MG63 (cell line): ENCODE measurements around the gene MZT1. TPM values are rescaled to one million over a fixed set of nuclear protein-coding genes. Genes with fewer than 3 reads are reported as not detected.

Experiments
- DNase-seq: peaks from one replicate; pipeline ENCODE4 v3.0.0-alpha.2; 2020
- H3K27me3 ChIP-seq: fragments of 250-450 bp; sonication (Bioruptor Pico); 2 replicates; pipeline ENCODE4 v1.5.1; 2020; ENCODE audit warnings: mild to moderate bottlenecking, moderate library complexity
- H3K36me3 ChIP-seq: fragments of 250-450 bp; sonication (Bioruptor Pico); 2 replicates; pipeline ENCODE4 v1.5.1; 2020; ENCODE audit warnings: mild to moderate bottlenecking, moderate library complexity
- H3K4me3 ChIP-seq: fragments of 250-450 bp; sonication (Bioruptor Pico); 2 replicates; pipeline ENCODE4 v1.5.1; 2020; ENCODE audit warnings: mild to moderate bottlenecking, moderate library complexity
- H3K9me3 ChIP-seq: fragments of 250-450 bp; sonication (Bioruptor Pico); 2 replicates; pipeline ENCODE4 v1.5.1; 2020; ENCODE audit warnings: mild to moderate bottlenecking, moderate library complexity
- total RNA-seq: library from RNA; depleted of rRNA; stranded (reverse); fragments of >200 nt; shearing (Covaris generic); gene quantifications from 2 replicates; pipeline ENCODE4 v1.2.3, GENCODE V29; 2014; ENCODE audit warnings: low replicate concordance; rRNA removed

The MZT1 gene
- total RNA-seq, 1 experiment from 2014 or later = 36.4 TPM

DNA sequence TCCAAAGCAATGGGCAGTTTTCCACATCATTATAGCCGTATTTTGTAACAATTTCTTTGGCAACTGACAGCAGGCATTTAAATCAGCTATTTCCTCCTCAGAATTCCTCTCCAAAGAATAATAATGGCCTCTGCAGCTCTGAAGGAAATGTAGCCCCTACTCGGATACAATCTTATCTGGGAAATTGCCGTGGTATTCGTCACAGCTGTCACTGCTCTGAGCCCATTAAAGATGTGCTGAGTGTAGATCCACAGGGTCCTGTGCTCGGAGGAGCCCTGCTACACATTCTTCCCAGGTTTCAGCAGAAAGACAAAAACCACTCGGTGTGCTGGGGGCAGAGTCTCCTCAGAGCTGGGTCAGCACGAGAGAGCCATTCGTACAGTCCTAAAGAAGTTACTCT is 33.1 kb downstream of the MZT1 start:
- Histone ChIP-seq H3K36me3 (no peaks in the 10 kb centered on the region), H3K9me3 (no peaks in the 10 kb centered on the region), H3K4me3 (no peak overlapping the region), H3K27me3 (peaks cover 2% of the 10 kb centered on the region; the same call in 1 of the 2 replicates)
- DNase-seq = no peak

DNA sequence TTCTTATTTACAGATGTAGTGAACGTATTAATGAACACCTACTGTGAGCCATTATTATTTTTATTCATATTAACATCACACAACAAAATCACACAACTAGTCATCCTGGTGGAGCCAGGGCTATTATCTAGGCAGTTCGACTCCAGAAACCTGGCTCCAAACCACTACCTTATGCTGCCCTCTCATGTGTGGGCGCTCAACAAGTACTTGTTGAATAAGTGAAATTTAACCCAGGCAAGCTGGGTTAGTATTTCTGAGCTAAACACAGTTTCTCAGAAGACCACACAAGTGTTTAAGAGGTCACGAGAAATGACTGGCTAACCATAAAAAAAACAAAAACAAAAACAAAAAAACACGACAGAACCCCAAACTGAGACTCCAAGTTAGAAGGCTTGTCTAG is 33.6 kb downstream of the MZT1 start:
- no peak overlapping the region for H3K4me3 ChIP-seq
- DNase-seq = no peak
- no peaks in the 10 kb centered on the region for H3K36me3 ChIP-seq
- H3K9me3 ChIP-seq = no peaks in the 10 kb centered on the region
- H3K27me3 ChIP-seq = peaks cover 2% of the 10 kb centered on the region; the same call in 1 of the 2 replicates

DNA sequence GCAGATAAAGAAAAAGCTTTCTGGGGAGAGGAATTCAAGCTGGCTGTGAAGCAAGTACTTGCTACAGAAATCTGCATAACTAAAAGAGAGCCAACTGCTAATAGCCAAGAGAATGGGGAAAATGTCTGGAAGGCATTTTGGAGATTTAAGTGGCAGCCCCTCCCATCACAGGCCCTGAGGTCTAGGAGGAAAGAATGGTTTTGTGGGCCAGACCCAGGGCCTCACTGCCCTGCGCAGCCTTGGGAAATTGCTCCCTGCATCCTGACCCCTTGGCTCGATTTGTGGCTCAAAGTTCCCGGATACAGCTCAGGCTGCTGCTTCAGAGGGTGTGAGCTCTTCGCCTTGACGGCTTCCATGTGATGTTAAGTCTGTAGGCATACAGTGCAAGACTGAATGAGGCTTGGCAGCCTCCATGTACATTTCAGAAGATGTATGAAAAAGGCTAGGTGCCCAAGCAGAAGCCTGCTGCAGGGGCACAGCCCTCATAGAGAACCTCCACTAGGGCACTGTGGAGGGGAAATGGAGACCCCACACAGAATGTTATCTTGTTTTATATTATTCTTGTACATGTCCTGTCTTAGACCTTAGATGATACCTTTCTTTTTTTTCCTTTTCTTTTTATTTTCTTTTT is 34.4 kb downstream of the MZT1 start:
- Histone ChIP-seq H3K27me3 (peaks cover 2% of the 10 kb centered on the region; the same call in 1 of the 2 replicates), H3K4me3 (no peak overlapping the region), H3K9me3 (no peaks in the 10 kb centered on the region), H3K36me3 (no peaks in the 10 kb centered on the region)
- no peak for DNase-seq

DNA sequence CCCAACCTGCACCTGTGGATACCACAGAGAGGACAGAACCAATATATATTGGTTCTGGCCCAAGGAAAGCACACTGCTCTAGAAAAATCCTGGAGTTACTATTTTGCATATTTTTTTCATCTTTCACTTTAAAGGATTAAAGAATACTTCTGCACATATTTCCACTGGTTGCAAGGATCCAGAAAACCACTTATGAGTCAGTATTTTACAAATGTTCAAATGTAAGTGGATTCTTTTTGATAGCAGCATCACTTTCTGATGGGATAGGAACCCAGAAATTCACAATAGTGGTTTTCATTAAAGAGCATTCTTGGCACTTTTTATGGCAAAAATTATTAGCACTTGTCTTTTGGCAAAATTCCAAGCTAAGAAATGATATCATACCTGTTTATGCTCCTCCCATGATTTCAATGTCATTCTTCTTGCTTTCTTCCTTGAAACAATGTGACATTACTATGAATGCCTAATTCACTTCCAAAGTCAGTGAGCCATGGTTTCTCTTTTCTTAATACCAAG is 38.2 kb downstream of the MZT1 start:
- no peak overlapping the region for H3K4me3 ChIP-seq
- no peaks in the 10 kb centered on the region for H3K27me3 ChIP-seq
- DNase-seq = no peak
- H3K9me3 ChIP-seq = no peaks in the 10 kb centered on the region
- no peaks in the 10 kb centered on the region for H3K36me3 ChIP-seq

GRCh38 chr13:72686766-72687165 is 40.7 kb downstream of the MZT1 start:
- DNase-seq = no peak
- no peaks in the 10 kb centered on the region for H3K27me3 ChIP-seq
- no peaks in the 10 kb centered on the region for H3K9me3 ChIP-seq
- H3K36me3 ChIP-seq = no peaks in the 10 kb centered on the region
- H3K4me3 ChIP-seq = no peak overlapping the region

GRCh38 chr13:72680353-72680752 is 47.1 kb downstream of the MZT1 start:
- no peaks in the 10 kb centered on the region for H3K36me3 ChIP-seq
- no peak overlapping the region for H3K4me3 ChIP-seq
- H3K27me3 ChIP-seq = no peaks in the 10 kb centered on the region

GRCh38 chr13:72678312-72678711 is 49.1 kb downstream of the MZT1 start:
- Histone ChIP-seq H3K4me3 (no peak overlapping the region), H3K36me3 (no peaks in the 10 kb centered on the region)
- no peak for DNase-seq

More at GRCh38 chr13:72680353-72680752, 47.1 kb downstream of the MZT1 start:
- no peak for DNase-seq
- no peaks in the 10 kb centered on the region for H3K9me3 ChIP-seq

GRCh38 chr13:72677431-72677830 is 50.0 kb downstream of the MZT1 start:
- Histone ChIP-seq H3K27me3 (no peaks in the 10 kb centered on the region), H3K9me3 (no peaks in the 10 kb centered on the region), H3K36me3 (no peaks in the 10 kb centered on the region), H3K4me3 (no peak overlapping the region)
- no peak for DNase-seq

More at GRCh38 chr13:72678312-72678711, 49.1 kb downstream of the MZT1 start:
- no peaks in the 10 kb centered on the region for H3K27me3 ChIP-seq
- no peaks in the 10 kb centered on the region for H3K9me3 ChIP-seq

- no peaks in the 10 kb centered on the region for H3K36me3 ChIP-seq
- H3K4me3 ChIP-seq = no peak overlapping the region
- H3K9me3 ChIP-seq = no peaks in the 10 kb centered on the region
- H3K27me3 ChIP-seq = no peaks in the 10 kb centered on the region
- DNase-seq = no peak
These were observed 61.0 kb downstream of the MZT1 start for GRCh38 chr13:72666391-72666790.

DNA sequence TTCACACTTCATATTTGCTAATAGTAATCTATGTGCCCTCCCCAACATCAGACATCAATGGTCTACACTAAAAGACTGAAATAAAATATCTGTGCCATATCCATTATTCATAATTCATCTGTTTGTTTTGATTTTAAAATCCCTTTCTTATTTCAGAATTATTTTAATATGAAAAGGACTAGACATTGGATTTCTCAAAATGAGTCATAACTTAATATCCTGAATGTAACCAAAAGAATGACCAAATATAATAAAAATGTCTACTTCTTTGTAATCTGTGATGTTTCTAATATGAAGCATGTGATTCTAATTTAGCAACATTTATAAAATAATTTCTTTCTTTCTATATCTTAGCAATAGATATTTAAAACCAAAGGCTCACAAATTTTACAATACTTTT is 64.9 kb downstream of the MZT1 start:
- Histone ChIP-seq H3K36me3 (no peaks in the 10 kb centered on the region), H3K9me3 (no peaks in the 10 kb centered on the region), H3K4me3 (no peak overlapping the region), H3K27me3 (no peaks in the 10 kb centered on the region)
- DNase-seq = no peak

Other genes with a start within 250 kb of the MZT1 start
- 14.8 and 42.6 TPM in 2 replicates for gene BORA, start 294 bp upstream of the MZT1 start, total RNA-seq
- 29.7 and 42.5 TPM in 2 replicates for gene DIS3, start 54.3 kb upstream of the MZT1 start, total RNA-seq
- 8.5 and 9.3 TPM in 2 replicates for gene PIBF1, start 54.5 kb upstream of the MZT1 start, total RNA-seq